Measurements from ENCODE around the gene INO80.

INO80 gene

DNA sequence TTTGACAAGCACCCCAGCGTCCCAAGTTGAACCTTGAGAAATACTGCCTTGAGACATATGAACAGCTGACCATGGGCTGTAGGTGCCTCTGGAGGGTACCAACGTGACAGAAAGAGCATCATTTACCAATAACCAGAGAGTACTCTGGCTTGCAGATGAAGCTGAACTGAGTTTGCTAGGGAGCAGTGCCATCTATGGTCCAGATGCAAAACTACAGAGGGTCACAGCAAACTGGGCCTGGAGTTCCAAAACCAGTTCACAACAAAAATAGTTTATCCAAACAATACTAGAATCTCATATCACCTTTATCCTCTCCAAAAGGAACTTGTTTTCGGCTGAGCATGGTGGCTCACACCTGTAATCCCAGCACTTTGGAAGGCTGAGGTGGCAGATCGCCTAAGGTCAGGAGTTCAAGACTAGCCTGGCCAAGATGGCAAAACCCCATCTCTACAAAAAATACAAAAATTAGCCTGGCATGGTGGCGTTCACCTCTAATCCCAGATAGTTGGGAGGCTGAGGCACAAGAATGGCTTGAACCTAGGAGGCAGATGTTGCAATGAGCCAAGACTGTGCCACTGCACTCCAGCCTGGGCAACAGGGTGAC is 93.5 kb downstream of the INO80 start:
- Histone ChIP-seq H3K4me3 (ENCODE audit: low read depth, low read length) (no peak overlapping the region), H3K27me3 (ENCODE audit: insufficient read depth, low read length) (no peaks in the 10 kb centered on the region), H2AFZ (ENCODE audit: low read length, unreplicated experiment) (no peak overlapping the region), H3K27ac (ENCODE audit: low read depth, low read length) (no peak overlapping the region), H3K4me1 (ENCODE audit: control insufficient read depth, insufficient read depth, low read length, unreplicated experiment) (peaks cover 15% of the 10 kb centered on the region), H3K36me3 (ENCODE audit: insufficient read depth, low read length) (peaks cover 19% of the 10 kb centered on the region), H3K79me2 (ENCODE audit: control insufficient read depth, insufficient read depth, low read length, unreplicated experiment) (no peaks in the 10 kb centered on the region)

DNA sequence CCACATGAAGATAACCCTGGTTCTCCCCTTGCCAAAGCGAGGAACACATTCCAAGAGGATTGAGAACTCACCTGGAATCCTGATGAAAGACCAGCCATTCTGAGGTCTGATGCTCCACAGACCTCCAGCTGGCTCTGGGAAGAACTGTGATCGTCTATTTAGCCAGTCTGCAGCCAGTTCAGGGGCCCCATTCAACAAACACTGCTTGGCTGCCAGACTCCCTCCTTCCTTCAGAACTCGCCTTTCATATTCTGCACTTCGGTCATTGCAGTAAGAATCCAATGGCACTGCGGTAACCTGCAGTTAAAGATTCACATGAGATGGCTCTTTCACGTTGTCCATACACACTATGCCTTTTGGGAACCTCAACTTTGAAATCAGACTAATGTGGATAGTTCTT is 95.3 kb downstream of the INO80 start:
- no peaks in the 10 kb centered on the region for H3K79me2 ChIP-seq (ENCODE audit: control insufficient read depth, insufficient read depth, low read length, unreplicated experiment)
- no peak overlapping the region for H2AFZ ChIP-seq (ENCODE audit: low read length, unreplicated experiment)
- H3K36me3 ChIP-seq (ENCODE audit: insufficient read depth, low read length) = peaks cover 13% of the 10 kb centered on the region
- no peak overlapping the region for H3K4me3 ChIP-seq (ENCODE audit: low read depth, low read length)
- peaks cover 20% of the 10 kb centered on the region for H3K4me1 ChIP-seq (ENCODE audit: control insufficient read depth, insufficient read depth, low read length, unreplicated experiment)
- no peak overlapping the region for H3K27ac ChIP-seq (ENCODE audit: low read depth, low read length)
- H3K27me3 ChIP-seq (ENCODE audit: insufficient read depth, low read length) = no peaks in the 10 kb centered on the region

DNA sequence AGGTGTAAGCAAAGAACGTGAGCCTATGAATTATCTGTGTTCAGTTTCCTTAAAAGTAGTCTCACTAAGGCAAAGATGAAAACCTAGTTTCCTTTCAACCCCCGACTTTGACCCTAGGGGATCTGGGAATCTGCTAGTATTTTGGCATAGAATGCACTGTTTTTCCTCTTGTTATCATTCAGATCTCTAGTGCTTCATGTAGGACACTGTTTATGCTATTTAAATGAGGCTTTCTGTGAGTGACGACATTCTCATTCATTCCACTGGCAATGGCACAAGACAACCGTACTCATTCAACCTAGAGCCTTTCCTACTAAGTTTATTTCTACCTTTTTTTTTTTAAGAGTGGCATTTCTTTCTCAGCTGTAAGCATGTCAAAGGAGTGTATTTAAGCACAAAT is 95.8 kb downstream of the INO80 start:
- H2AFZ ChIP-seq (ENCODE audit: low read length, unreplicated experiment) = no peak overlapping the region
- no peak overlapping the region for H3K27ac ChIP-seq (ENCODE audit: low read depth, low read length)
- H3K27me3 ChIP-seq (ENCODE audit: insufficient read depth, low read length) = no peaks in the 10 kb centered on the region
- H3K79me2 ChIP-seq (ENCODE audit: control insufficient read depth, insufficient read depth, low read length, unreplicated experiment) = no peaks in the 10 kb centered on the region
- H3K4me1 ChIP-seq (ENCODE audit: control insufficient read depth, insufficient read depth, low read length, unreplicated experiment) = peaks cover 20% of the 10 kb centered on the region
- no peak overlapping the region for H3K4me3 ChIP-seq (ENCODE audit: low read depth, low read length)
- H3K36me3 ChIP-seq (ENCODE audit: insufficient read depth, low read length) = peaks cover 13% of the 10 kb centered on the region

DNA sequence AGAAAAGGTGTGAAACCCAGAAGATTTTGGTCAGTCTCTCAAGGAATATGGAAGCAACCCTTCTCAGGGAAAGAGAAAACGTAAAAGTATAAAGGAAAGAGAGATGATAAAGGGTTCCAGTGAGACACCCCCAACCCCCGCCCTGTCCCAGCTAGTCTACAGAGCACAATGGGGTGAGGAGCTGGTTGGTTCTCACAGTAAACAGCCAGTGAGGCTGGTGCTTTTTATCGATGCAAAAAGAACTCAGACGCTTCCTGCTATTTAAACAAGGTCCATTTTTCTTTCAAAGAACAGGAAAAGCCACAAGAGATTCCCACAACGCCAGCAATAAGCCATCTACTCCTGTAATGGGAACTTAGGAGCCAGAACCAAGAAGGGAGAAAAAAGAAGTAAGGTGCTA is 96.9 kb downstream of the INO80 start:
- Histone ChIP-seq H3K27ac (ENCODE audit: low read depth, low read length) (no peak overlapping the region), H3K36me3 (ENCODE audit: insufficient read depth, low read length) (peaks cover 22% of the 10 kb centered on the region), H3K4me3 (ENCODE audit: low read depth, low read length) (no peak overlapping the region), H3K79me2 (ENCODE audit: control insufficient read depth, insufficient read depth, low read length, unreplicated experiment) (no peaks in the 10 kb centered on the region), H2AFZ (ENCODE audit: low read length, unreplicated experiment) (no peak overlapping the region), H3K27me3 (ENCODE audit: insufficient read depth, low read length) (no peaks in the 10 kb centered on the region), H3K4me1 (ENCODE audit: control insufficient read depth, insufficient read depth, low read length, unreplicated experiment) (peaks cover 15% of the 10 kb centered on the region)

DNA sequence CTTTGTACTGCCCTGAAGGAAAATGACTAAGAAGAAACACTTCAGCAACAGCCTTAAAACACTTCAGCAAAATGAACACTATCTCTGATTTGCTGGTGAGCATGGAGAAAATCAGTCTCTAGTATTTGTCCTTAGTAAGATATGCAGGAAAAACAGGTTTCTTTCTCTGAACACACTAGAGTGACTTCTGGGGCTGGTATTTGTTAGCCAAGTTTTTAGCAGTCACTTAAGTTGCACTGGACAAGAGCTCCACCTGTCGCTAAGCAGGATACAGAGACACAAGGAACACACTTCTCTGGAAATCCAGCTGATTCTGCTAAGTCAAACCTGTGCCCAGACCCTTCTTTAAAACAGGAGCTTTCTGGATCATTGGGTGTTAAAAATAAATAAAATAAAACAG is 97.5 kb downstream of the INO80 start:
- Histone ChIP-seq H3K36me3 (ENCODE audit: insufficient read depth, low read length) (peaks cover 22% of the 10 kb centered on the region), H3K27ac (ENCODE audit: low read depth, low read length) (no peak overlapping the region), H3K79me2 (ENCODE audit: control insufficient read depth, insufficient read depth, low read length, unreplicated experiment) (no peaks in the 10 kb centered on the region), H3K4me1 (ENCODE audit: control insufficient read depth, insufficient read depth, low read length, unreplicated experiment) (peaks cover 16% of the 10 kb centered on the region), H3K4me3 (ENCODE audit: low read depth, low read length) (no peak overlapping the region), H2AFZ (ENCODE audit: low read length, unreplicated experiment) (no peak overlapping the region), H3K27me3 (ENCODE audit: insufficient read depth, low read length) (no peaks in the 10 kb centered on the region)

DNA sequence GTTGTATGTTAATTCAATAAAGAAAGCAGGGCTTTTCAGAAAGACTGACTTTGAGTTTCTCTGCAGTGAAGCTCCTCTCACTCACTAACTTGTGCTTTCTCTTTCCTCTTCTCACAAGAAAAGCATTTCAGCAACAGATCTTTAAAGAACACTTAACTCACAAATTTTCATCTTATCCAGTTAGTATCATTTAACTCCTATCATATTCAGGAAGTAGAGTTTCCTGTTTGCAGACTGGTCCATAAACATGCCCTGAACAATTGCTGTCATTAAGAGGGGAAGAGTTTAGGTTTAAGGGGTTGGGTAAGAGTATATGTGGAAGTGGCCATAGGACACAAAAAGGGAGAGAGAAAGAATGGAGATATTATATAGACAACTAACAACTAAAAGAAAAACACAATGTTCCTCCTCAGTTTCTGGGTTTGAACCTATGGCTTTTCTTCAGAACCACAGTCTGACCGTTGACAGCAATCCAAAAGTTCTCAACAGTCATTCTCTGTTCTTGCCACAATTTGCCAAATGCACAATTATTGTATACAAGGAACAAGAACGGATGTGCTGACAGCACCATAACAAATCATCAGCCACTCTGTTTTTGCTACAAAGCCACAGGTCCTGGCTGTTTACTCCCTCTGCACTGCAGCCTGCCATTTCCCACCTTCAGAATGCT is 98.9 kb downstream of the INO80 start:
- Histone ChIP-seq H3K79me2 (ENCODE audit: control insufficient read depth, insufficient read depth, low read length, unreplicated experiment) (no peaks in the 10 kb centered on the region), H3K27me3 (ENCODE audit: insufficient read depth, low read length) (no peaks in the 10 kb centered on the region), H3K4me3 (ENCODE audit: low read depth, low read length) (no peak overlapping the region), H3K27ac (ENCODE audit: low read depth, low read length) (no peak overlapping the region), H2AFZ (ENCODE audit: low read length, unreplicated experiment) (no peak overlapping the region), H3K36me3 (ENCODE audit: insufficient read depth, low read length) (peaks cover 22% of the 10 kb centered on the region), H3K4me1 (ENCODE audit: control insufficient read depth, insufficient read depth, low read length, unreplicated experiment) (peaks cover 16% of the 10 kb centered on the region)

DNA sequence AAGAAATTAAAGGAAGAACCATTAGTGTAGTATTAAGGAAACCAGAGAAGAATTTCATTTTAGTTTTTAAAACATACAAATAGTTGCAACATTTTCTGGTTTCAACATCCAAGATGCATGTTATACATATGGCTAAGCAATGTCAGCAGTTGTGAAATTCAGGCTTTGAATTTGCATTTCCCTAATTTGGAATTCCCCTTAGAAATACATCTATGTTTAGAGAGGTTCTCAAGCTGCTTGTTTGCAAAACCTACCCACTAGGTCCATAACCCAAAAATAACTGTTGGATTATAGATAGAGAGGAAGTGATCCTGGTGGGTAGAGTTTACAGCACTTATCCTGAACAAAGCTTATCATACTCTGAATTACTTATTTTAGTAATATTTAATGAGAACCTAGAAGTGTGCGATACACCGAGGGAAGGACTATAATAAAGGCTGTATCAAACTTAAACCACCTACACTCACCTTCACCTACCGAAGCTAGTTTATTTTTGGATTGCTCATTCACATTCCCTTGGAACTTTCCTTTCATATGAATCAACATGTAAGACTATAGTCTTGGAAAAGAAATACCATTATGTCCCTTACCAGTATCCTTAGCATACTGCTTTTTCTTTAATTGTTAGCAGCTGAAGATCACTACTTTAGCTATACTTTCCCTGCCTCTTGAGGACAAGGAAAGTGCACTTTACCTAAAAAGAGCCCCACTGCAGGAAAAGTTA is 102.2 kb downstream of the INO80 start:
- H2AFZ ChIP-seq (ENCODE audit: low read length, unreplicated experiment) = no peak overlapping the region
- H3K79me2 ChIP-seq (ENCODE audit: control insufficient read depth, insufficient read depth, low read length, unreplicated experiment) = no peaks in the 10 kb centered on the region
- no peak overlapping the region for H3K4me3 ChIP-seq (ENCODE audit: low read depth, low read length)
- no peaks in the 10 kb centered on the region for H3K27me3 ChIP-seq (ENCODE audit: insufficient read depth, low read length)
- peaks cover 31% of the 10 kb centered on the region for H3K4me1 ChIP-seq (ENCODE audit: control insufficient read depth, insufficient read depth, low read length, unreplicated experiment)
- peak overlapping the region; percentile 9; the same call in 1 of the 2 replicates for H3K27ac ChIP-seq (ENCODE audit: low read depth, low read length)
- H3K36me3 ChIP-seq (ENCODE audit: insufficient read depth, low read length) = peaks cover 13% of the 10 kb centered on the region; the same call in 1 of the 2 replicates

DNA sequence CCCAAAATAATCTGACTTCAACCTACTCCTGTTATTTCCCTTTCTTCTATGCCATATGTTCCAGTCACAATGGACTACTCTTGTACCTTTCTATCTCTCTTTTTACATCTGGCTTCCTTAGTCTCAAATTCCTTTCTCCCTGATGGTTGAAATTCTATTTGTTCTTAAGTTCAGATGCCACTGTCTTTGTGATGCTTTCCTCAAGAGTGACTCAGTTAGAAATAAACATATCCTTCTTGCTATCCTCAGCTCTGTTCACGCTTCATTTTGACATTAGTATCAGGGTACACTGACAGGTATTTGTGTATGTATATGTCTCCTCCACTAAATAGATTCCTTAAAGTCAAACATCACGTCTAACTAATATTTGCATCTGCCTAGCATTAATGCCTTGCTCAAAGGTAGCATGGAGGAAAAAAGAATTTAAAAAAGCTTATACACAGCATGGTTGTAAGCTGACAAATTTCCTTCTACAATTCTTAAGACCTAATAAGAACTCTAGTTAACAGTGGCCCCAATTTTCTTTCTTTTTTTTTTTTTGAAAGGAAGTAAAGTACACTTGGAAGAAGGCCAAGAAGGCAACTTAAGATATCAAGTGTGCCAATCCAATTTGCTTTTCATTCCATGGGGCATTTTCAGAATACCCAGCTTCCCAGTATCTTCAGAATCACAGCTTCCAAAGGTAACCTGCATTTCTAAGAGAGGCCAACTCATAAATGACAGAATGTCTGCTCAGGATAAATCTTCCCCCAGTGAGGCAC is 104.8 kb downstream of the INO80 start:
- Histone ChIP-seq H3K4me1 (ENCODE audit: control insufficient read depth, insufficient read depth, low read length, unreplicated experiment) (peaks cover 26% of the 10 kb centered on the region), H3K4me3 (ENCODE audit: low read depth, low read length) (no peak overlapping the region), H3K36me3 (ENCODE audit: insufficient read depth, low read length) (peaks cover 11% of the 10 kb centered on the region; the same call in 1 of the 2 replicates), H3K27me3 (ENCODE audit: insufficient read depth, low read length) (no peaks in the 10 kb centered on the region), H3K27ac (ENCODE audit: low read depth, low read length) (no peak overlapping the region), H2AFZ (ENCODE audit: low read length, unreplicated experiment) (no peak overlapping the region), H3K79me2 (ENCODE audit: control insufficient read depth, insufficient read depth, low read length, unreplicated experiment) (no peaks in the 10 kb centered on the region)

DNA sequence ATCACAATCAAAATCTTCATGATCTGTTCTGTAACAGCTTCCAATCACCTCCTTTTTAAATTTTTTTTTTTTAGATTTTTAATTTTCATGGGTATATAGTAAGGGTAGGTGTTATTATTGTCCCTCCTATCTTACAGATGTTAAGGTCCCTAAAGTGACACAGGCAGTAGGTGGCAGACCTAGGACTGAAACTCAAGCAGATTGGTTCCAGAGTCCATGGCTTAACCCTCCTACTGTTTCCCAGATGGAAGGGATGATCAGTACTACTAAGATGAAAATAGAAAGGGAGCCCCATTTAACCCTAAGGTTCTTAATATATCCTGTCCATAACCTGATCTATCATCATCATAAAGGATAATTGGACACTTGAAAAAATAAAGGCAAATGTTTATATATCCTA is 105.7 kb downstream of the INO80 start:
- Histone ChIP-seq H3K27me3 (ENCODE audit: insufficient read depth, low read length) (no peaks in the 10 kb centered on the region), H3K27ac (ENCODE audit: low read depth, low read length) (no peak overlapping the region), H3K36me3 (ENCODE audit: insufficient read depth, low read length) (peaks cover 9% of the 10 kb centered on the region; the same call in 1 of the 2 replicates), H3K79me2 (ENCODE audit: control insufficient read depth, insufficient read depth, low read length, unreplicated experiment) (no peaks in the 10 kb centered on the region), H2AFZ (ENCODE audit: low read length, unreplicated experiment) (no peak overlapping the region), H3K4me3 (ENCODE audit: low read depth, low read length) (no peak overlapping the region), H3K4me1 (ENCODE audit: control insufficient read depth, insufficient read depth, low read length, unreplicated experiment) (peaks cover 26% of the 10 kb centered on the region)

DNA sequence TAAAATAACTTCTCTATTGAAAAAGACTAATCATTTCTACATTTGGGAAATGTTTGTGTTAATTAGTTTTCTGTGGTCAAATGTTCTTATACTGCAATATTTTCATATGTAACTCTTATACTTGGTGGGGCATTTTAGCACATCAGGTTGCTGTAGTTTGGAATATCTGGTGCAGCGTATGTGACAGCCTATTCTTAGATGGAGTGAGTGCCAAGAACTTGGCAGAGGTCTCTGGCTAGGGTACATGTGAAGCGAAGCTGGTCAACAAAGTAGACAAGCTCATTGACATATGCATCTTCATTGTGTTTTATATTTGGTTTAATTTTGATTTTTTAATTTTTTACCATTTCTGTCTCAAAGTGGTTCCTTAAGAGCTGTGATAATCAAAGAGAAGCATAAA is 109.6 kb downstream of the INO80 start:
- no peaks in the 10 kb centered on the region for H3K27me3 ChIP-seq (ENCODE audit: insufficient read depth, low read length)
- H3K36me3 ChIP-seq (ENCODE audit: insufficient read depth, low read length) = peaks cover 12% of the 10 kb centered on the region
- H3K27ac ChIP-seq (ENCODE audit: low read depth, low read length) = no peak overlapping the region
- H2AFZ ChIP-seq (ENCODE audit: low read length, unreplicated experiment) = no peak overlapping the region
- peaks cover 9% of the 10 kb centered on the region for H3K4me1 ChIP-seq (ENCODE audit: control insufficient read depth, insufficient read depth, low read length, unreplicated experiment)
- no peaks in the 10 kb centered on the region for H3K79me2 ChIP-seq (ENCODE audit: control insufficient read depth, insufficient read depth, low read length, unreplicated experiment)
- H3K4me3 ChIP-seq (ENCODE audit: low read depth, low read length) = no peak overlapping the region
